Measurements from ENCODE around the gene SYS1. TPM values are rescaled to one million over a fixed set of nuclear protein-coding genes. Genes with fewer than 3 reads are reported as not detected.

Gene SYS1
- polyA plus RNA-seq, 1 donor from 2014 or later, result 16.1 TPM

- Histone ChIP-seq H2AFZ (ENCODE audit: low read depth, low read length) (no peak overlapping the region), H3K9me2 (ENCODE audit: insufficient read depth, low read length) (no peaks in the 10 kb centered on the region), H3K4me2 (ENCODE audit: low read length) (no peak overlapping the region)
These were observed 3.4 kb upstream of the SYS1 start for GRCh38 chr20:45359406-45360148.

GRCh38 chr20:45361793-45362192 lies 1.2 kb upstream of the SYS1 start:
- H3K9me3 ChIP-seq (ENCODE audit: low read length), result no peaks in the 10 kb centered on the region
- H3F3A ChIP-seq (ENCODE audit: insufficient read depth, low read length, poor library complexity, severe bottlenecking), result no peaks in the 10 kb centered on the region
- H4K20me1 ChIP-seq (ENCODE audit: insufficient read depth), result no peaks in the 10 kb centered on the region
- no peaks in the 10 kb centered on the region for H3K27me3 ChIP-seq (ENCODE audit: insufficient read depth, low read depth, low read length)
- no peak overlapping the region for H3K4me2 ChIP-seq (ENCODE audit: low read length)
- no peaks in the 10 kb centered on the region for H3K9me2 ChIP-seq (ENCODE audit: insufficient read depth, low read length)
- no peak overlapping the region for H3K9ac ChIP-seq (ENCODE audit: low read length)
- no peak overlapping the region for H3K27ac ChIP-seq (ENCODE audit: low read length)
- H3K36me3 ChIP-seq (ENCODE audit: insufficient read depth, low read length), result no peaks in the 10 kb centered on the region
- H2AFZ ChIP-seq (ENCODE audit: low read depth, low read length), result no peak overlapping the region
- peaks cover 28% of the 10 kb centered on the region for H3K79me2 ChIP-seq (replicated peaks; ENCODE audit: insufficient read depth, low read length)
- H3K4me3 ChIP-seq (ENCODE audit: low read length), result no peak overlapping the region
- TF ChIP-seq EP300 (conservative IDR thresholded peaks at IDR 0.05; ENCODE audit: poor library complexity, severe bottlenecking), result no peak
- no peak for TF ChIP-seq CTCF (IDR thresholded peaks at IDR 0.05; ENCODE audit: poor library complexity, severe bottlenecking)
- no peak for TF ChIP-seq EZH2 (IDR thresholded peaks at IDR 0.05; ENCODE audit: borderline replicate concordance, insufficient read depth, low read length, poor library complexity, severe bottlenecking)
- no peak for TF ChIP-seq RAD21 (conservative IDR thresholded peaks at IDR 0.05)

More at GRCh38 chr20:45359406-45360148, 3.4 kb upstream of the SYS1 start:
- Histone ChIP-seq H3F3A (ENCODE audit: insufficient read depth, low read length, poor library complexity, severe bottlenecking) (no peaks in the 10 kb centered on the region), H3K27ac (ENCODE audit: low read length) (no peak overlapping the region), H3K27me3 (ENCODE audit: insufficient read depth, low read depth, low read length) (no peaks in the 10 kb centered on the region), H3K79me2 (replicated peaks; ENCODE audit: insufficient read depth, low read length) (peaks cover 11% of the 10 kb centered on the region), H4K20me1 (ENCODE audit: insufficient read depth) (no peaks in the 10 kb centered on the region), H3K9ac (ENCODE audit: low read length) (no peak overlapping the region), H3K36me3 (ENCODE audit: insufficient read depth, low read length) (no peaks in the 10 kb centered on the region), H3K9me3 (ENCODE audit: low read length) (no peaks in the 10 kb centered on the region), H3K4me3 (ENCODE audit: low read length) (no peak overlapping the region)
- TF ChIP-seq SMC3 (conservative IDR thresholded peaks at IDR 0.05; ENCODE audit: poor library complexity), result no peak
- TF ChIP-seq TAF1 (IDR thresholded peaks at IDR 0.05; ENCODE audit: low read depth), result no peak
- no peak for TF ChIP-seq RAD21 (conservative IDR thresholded peaks at IDR 0.05)
- TF ChIP-seq EZH2 (IDR thresholded peaks at IDR 0.05; ENCODE audit: borderline replicate concordance, insufficient read depth, low read length, poor library complexity, severe bottlenecking), result no peak
- no peak for TF ChIP-seq REST (IDR thresholded peaks at IDR 0.05; ENCODE audit: borderline replicate concordance)
- TF ChIP-seq EP300 (conservative IDR thresholded peaks at IDR 0.05; ENCODE audit: poor library complexity, severe bottlenecking), result no peak
- no peak for TF ChIP-seq POLR2AphosphoS5 (IDR thresholded peaks at IDR 0.05)
- no peak for TF ChIP-seq CTCF (IDR thresholded peaks at IDR 0.05; ENCODE audit: poor library complexity, severe bottlenecking)
- no peak for TF ChIP-seq MXI1 (conservative IDR thresholded peaks at IDR 0.05; ENCODE audit: poor library complexity, severe bottlenecking)

Measured in neural cell (in vitro differentiated cells).